Stimulated activated CD8-positive, alpha-beta memory T cell treated with anti-CD3 and anti-CD28 coated beads, Interleukin-4, amount 100 ng/mL, for 1 hour (primary cell): ENCODE measurements around the gene SPINK7.
"Not testable (repeated sequence)": the region's sequence is repeated elsewhere in the genome, so short reads cannot be mapped to it uniquely, and the experiment has no call there.

Experiments
- DNase-seq, 2 donors: peaks; one replicate each; pipeline ENCODE4 v3.0.0-alpha.2; 2020; ENCODE audit warnings: low read depth in 2 of 2, low spot score in 1 of 2

The SPINK7 gene

GRCh38 chr5:148312153-148312552 lies at the start of gene SPINK7:
TSS of gene SPINK7 (plus strand) at chr5:148312423. CDS start at chr5:148312484, 61 bp downstream.
- no peak for DNase-seq

- no peak for DNase-seq
These were observed 44.3 kb upstream of the SPINK7 start for GRCh38 chr5:148267962-148268361.

- no peak for DNase-seq
These were observed 43.7 kb upstream of the SPINK7 start, which contains the start of gene SPINK13 for GRCh38 chr5:148268566-148268965. TSS of gene SPINK13 (plus strand) at chr5:148268794. CDS start at chr5:148270073, 1,279 bp downstream.

GRCh38 chr5:148275129-148275528 lies 37.1 kb upstream of the SPINK7 start:
- DNase-seq, result not testable (repeated sequence)

- not testable (repeated sequence) for DNase-seq
These were observed 31.3 kb upstream of the SPINK7 start for GRCh38 chr5:148280893-148281292.

GRCh38 chr5:148281336-148281735 lies 30.9 kb upstream of the SPINK7 start:
- DNase-seq, result not testable (repeated sequence)

GRCh38 chr5:148290271-148291195 lies 21.7 kb upstream of the SPINK7 start:
- DNase-seq, result no peak

GRCh38 chr5:148297731-148298130 lies 14.5 kb upstream of the SPINK7 start:
- no peak for DNase-seq

- no peak for DNase-seq
These were observed 5.8 kb upstream of the SPINK7 start for GRCh38 chr5:148306446-148306845.

GRCh38 chr5:148309019-148309418 lies 3.2 kb upstream of the SPINK7 start:
- no peak for DNase-seq

GRCh38 chr5:148309746-148310145 lies 2.5 kb upstream of the SPINK7 start:
- DNase-seq, result no peak

- no peak for DNase-seq
These were observed 739 bp upstream of the SPINK7 start for GRCh38 chr5:148311484-148311883.

- DNase-seq, result no peak
These were observed 2.0 kb downstream of the SPINK7 start for GRCh38 chr5:148314187-148314586.

GRCh38 chr5:148314731-148315130 lies 2.5 kb downstream of the SPINK7 start:
- DNase-seq, result no peak

- DNase-seq, result not testable (repeated sequence)
These were observed 8.1 kb downstream of the SPINK7 start for GRCh38 chr5:148320011-148320963.

GRCh38 chr5:148333262-148333849 lies 21.1 kb downstream of the SPINK7 start:
- no peak for DNase-seq

GRCh38 chr5:148335259-148335658 lies 23.0 kb downstream of the SPINK7 start, which contains the start of gene SPINK9:
TSS of gene SPINK9 (plus strand) at chr5:148335559. CDS start at chr5:148335614, 55 bp downstream.
- DNase-seq, result no peak

GRCh38 chr5:148336704-148337435 lies 24.6 kb downstream of the SPINK7 start:
- DNase-seq, result no peak

- no peak for DNase-seq
These were observed 30.3 kb downstream of the SPINK7 start for GRCh38 chr5:148342371-148343045.

- DNase-seq, result no peak
These were observed 30.8 kb downstream of the SPINK7 start for GRCh38 chr5:148343046-148343407.
